HG02678 (cell line): ENCODE measurements around the gene SNX21.
"Not testable (repeated sequence)": the region's sequence is repeated elsewhere in the genome, so short reads cannot be mapped to it uniquely, and the experiment has no call there.

Experiments
- ATAC-seq: cut with Tn5 transposase; IDR thresholded peaks from one replicate; pipeline ENCODE4 v1.9.1; 2021; ENCODE audit warnings: mild to moderate bottlenecking, moderate library complexity; ENCODE audit not compliant: unreplicated experiment

The SNX21 gene

DNA sequence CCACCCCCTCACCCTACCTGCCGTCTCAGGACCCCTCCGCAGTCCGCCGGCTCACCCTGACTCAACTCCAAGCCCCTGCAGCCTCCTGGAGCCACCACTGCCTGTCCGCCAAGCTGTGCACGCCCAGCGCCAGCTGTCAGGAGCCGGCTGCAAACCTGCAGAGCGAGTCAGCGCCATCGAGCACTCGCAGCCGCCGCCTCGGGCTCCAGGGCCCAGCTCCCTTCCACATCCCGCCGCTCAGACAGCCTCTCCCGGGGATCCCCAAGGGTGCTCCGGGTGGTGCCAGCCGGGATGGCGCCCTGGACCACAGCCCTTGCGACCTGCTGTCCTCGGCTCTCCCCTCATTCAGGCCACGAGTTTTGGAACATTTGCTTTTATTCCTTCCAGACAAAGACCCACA is 10.7 kb upstream of the SNX21 start:
- no peak for ATAC-seq

DNA sequence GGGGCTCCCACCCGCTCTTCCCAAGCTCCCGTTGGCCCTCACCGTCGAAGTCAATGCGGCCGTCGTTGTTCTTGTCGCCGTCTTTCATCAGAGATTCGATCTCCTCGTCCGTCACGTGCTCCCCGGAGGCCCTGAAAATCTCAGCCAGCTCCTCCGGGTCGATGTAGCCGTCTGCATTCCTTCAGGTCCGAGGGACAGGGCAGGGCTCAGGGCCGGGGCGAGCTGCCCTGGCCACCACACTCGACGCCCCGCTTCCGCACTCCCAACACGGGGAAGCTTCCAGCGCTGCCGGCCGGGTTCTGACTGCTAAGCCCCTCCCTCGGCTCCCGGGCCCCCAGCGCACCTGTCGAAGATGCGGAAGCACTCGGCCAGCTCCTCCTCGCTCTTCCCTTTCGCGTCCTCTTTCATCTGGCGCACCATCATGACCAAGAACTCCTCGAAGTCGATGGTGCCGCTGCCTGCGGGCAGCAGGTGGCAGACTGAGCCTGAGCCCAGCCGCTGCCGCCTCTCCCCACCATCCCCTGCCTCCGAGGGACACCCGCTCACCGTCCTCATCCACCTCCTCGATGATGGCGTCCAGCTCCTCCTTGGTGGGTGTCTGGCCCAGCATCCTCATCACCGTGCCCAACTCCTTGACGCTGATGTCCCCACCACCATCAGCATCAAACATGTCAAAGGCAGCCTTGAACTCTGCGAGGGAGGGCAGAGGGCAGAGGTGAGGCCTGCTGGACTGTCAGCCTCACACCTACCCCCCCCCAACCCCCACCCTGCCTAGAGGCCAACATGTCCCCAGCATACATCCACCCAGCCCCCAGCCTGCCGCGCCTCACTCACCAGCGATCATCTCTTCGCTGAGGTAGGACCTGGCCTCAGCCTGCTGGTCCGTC is 9.4 kb upstream of the SNX21 start:
- no peak for ATAC-seq

DNA sequence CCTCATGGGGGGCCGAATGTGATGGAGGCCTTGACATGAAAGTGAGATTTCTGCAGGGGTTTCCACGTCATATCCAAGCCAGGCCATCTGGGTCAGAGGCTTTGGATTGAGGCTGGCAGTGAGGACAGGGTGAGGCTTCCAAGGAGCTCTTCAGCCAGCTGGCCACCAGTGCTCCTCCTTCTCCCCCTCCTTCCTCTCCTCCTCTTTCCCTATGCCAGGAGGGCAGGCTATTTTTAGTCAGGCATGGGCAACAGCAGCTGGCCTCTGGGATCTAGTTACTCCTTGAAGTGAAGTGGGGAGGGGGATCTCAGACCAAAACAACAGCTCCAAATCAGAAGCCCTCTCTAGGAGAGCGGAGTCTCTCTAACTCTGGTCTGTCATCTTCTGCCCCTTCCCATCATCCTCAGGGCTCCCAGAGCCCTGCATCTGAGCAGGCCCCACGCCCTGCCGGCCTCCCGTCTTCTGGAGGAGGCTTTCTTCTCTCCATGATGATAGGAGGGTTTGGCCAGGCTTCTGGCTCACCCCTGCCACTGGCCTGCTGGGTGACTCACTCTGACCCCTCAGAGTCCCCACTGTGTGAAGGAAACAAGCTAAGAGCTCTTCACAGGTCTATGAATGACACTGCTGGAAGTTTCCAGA is 7.1 kb upstream of the SNX21 start:
- no peak for ATAC-seq

DNA sequence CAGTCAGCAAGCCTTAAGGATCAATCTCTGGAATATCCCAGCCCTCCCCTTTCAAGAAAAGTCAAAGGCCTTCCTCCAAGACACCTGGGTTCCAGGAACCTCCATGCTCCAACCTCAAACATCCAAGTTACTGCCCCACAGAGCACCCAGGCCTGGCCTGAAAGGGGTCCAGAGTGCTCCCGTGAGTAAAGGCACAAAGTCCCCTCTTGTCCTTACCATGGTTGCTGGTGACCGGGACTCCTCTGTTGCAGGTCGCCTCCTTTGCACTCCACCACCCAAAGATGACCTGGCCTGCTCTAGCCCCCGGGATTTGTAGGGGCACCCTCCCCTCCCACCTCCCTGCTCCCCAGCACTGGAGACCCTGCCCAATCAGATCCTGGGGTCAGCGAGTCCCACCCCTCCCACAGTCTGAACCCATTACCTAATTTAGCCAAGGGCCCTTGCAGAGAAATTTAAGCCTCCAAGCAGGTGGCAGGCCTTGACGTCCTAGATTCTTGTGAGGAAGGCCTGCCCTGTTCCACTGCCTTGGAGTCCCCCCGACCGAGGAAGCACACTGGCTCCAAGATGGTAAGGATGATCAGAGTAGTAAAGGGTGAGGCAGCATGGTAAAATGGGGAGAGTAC is 6.5 kb upstream of the SNX21 start, which contains the start of gene TNNC2:
Gene TNNC2, minus strand, starts transcription at position 283 of the 623 bp plus-strand sequence. Its CDS starts 64 bp downstream, at position 219.
- no peak for ATAC-seq

DNA sequence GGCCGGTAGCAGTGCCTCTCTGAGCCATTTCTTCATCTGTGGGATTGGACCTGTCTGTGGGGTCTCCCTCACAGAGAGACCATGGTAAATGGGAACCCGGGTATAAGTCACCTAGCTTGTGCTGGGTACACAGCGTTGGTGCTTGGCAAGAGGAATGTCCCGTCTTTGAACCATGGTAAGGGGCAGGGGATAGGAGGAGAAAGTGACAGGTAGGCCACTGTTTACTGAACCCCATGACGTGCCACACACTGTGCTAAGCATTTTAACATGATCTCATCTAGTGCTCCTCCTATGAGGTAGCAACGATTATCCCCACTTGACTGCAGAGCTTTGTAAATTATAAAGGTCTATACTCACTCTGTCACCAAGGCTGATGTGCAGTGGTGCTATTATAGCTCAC is 5.9 kb upstream of the SNX21 start:
- no peak for ATAC-seq

DNA sequence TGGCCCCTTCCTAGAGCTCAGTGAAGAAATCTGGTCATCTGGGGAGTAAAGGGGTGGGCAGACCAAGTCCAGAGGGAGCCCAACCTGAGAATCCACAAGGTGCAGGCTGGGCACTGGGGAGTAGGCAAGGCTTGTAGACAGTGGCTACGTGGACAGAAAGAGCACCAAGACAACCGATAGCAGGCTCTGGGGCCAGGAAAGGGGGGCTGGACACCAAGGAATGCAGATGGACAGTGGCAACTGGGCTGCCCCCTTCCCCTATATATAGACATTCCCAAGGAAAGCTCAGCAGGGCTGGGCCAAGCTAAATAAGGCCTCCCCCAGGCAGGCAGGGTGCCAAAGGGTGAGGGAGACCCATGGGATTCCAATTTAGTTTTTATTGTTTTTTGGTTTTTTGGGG is 5.0 kb upstream of the SNX21 start:
- ATAC-seq = no peak

DNA sequence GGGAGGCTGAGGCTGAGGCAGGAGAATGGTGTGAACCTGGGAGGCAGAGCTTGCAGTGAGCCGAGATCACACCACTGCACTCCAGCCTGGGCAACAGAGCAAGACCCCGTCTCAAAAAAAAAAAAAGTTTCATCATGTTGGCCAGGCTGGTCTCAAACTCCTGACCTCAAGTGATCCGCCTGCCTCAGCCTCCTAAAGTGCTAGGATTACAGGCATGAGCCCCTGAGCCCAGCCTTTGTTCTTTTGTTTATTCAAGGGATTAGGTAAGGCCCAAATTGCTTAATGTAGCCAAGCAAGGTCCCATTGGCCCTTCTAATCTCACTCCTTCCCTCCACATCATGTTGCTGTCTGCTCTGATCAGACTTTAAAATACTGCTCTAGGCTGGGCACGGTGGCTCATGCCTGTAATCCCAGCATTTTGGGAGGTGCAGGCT is 3.9 kb upstream of the SNX21 start:
- not testable (repeated sequence) for ATAC-seq

DNA sequence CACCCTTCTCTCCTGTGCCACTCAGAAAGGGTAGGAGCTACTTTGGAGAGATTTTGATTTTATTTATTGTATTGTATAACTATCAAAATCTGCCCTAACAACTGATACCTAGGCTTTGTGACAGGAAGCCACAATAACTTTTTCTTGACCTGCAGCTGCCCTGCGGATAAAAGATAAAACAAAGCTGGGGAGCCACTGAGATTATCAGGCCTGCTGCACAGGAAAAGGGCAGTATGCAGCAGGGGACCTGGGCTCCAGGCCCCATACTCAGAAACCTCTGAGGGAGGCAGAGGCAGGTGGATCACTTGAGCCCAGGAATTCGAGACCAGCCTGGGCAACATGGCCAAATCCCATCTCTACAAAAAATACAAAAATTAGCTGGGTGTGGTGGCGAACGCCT is 980 bp upstream of the SNX21 start:
- no peak for ATAC-seq

DNA sequence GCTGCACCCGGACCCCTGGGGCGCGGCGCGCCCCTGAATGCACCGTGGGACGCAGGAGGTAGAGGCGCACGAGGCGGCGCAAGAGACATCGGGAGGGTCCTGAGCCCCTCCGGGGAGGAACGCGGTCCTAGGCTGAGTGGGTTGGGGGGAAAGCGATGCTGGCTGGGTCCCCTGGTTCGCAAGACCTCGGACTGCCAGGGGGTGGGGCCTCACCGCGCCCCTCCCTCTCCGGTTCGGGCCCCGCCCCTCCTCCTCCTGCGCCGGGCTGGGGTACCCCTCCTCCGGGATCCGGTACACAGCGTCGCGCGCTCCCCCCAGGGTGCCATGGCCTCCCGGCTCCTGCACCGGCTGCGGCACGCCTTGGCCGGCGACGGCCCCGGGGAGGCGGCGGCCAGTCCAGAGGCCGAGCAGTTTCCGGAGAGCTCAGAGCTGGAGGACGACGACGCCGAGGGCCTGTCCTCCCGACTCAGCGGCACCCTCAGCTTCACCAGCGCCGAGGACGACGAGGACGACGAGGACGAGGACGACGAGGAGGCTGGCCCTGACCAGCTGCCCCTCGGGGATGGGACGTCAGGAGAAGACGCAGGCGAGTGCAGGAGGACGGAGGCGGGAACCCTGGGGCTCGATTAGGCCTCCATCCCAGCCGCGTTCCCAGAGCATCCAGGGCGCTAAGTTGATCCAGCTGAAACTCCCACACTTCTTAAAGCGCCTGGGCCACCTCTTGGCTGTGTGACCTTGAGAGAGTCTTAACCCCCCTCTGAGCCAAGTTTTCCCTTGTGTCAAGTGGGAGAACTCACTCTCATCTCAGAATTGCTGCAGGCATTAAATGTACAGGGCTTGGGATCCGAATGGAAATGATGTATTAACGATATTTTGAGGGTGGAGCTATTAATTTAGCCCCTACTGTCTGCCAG is 541 bp downstream of the SNX21 start:
- no peak for ATAC-seq

DNA sequence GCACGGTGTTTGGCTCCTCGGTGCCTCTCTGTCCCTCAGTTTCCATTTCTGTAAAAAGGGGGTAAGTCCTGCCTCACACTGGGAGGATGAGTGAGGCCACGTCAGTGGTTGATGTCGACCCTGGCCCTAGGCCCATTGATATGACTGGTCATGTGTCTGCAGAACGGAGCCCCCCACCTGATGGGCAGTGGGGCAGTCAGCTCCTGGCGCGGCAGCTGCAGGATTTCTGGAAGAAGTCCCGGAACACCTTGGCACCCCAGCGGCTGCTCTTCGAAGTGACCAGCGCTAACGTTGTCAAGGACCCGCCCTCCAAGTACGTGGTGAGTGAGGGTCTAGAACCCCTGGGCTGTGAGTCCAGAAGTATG is 1.2 kb downstream of the SNX21 start:
- ATAC-seq = no peak

DNA sequence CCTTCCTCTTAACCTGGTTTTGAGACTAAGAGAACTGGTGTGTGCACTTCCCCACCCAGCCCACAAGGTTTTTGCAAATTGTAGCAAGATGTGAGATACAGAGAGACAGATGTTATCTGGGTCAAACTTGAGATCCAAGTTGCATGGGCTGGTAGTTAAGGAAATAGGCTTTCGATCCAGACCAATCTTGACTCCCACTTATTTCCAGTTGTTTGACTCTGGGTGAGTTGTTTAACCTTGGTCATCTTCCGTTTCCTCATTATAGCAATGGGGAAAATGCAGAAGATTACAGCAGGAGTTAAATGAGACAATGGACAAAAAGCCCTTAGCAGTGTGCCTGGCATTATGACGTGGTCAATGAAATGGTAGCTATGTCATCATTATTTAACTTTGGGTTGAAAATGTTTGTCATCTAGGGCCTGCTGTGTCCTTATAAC is 1.7 kb downstream of the SNX21 start:
- no peak for ATAC-seq

DNA sequence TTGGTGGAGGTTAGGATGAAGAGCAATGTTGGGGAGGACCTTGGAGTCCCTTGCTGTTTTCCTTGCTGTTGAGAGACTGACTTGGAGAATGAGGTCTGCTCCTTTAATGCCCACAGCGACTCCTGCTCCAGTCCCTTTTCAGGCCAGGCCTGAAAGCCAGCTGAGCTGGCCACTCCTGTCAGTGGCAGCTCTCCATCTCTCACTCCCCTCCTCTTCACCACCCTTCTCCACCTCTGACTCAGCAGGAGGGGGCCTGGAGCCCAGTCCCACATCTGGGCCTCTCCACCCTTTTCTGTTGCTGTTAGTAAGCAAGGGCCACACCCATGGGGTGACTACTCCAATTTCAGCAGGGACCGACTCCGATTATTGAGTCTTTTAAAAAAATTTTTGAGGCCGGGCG is 2.2 kb downstream of the SNX21 start:
- no peak for ATAC-seq

DNA sequence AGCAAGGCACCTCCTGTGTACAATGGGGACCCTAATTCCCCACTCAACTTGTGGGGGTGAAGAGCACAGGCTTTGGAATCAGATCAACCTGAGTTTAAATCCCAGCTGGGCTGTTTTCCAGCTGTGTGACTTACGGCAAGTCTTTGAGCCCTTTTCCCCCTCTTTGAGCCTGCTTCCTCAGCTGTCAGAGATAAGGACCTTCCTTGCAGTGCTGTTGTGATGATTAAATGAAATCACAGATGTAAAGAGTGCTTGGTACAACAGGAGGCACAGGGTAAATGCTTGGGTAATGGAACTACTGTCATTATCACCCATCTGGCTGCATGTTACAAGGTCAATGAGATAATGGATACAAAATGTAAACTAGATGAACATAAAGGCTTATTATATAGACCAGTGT is 3.2 kb downstream of the SNX21 start:
- ATAC-seq = no peak

DNA sequence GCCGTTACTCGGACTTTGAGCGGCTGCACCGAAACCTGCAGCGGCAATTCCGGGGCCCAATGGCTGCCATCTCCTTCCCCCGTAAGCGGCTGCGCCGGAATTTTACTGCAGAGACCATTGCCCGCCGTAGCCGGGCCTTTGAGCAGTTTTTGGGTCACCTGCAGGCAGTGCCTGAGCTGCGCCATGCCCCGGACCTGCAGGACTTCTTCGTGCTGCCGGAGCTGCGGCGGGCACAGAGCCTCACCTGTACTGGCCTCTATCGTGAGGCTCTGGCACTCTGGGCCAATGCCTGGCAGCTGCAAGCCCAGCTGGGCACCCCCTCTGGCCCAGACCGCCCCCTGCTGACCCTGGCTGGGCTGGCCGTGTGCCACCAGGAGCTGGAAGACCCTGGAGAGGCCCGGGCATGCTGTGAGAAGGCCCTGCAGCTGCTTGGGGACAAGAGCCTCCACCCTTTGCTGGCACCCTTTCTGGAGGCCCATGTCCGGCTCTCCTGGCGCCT is 7.2 kb downstream of the SNX21 start:
- no peak for ATAC-seq

DNA sequence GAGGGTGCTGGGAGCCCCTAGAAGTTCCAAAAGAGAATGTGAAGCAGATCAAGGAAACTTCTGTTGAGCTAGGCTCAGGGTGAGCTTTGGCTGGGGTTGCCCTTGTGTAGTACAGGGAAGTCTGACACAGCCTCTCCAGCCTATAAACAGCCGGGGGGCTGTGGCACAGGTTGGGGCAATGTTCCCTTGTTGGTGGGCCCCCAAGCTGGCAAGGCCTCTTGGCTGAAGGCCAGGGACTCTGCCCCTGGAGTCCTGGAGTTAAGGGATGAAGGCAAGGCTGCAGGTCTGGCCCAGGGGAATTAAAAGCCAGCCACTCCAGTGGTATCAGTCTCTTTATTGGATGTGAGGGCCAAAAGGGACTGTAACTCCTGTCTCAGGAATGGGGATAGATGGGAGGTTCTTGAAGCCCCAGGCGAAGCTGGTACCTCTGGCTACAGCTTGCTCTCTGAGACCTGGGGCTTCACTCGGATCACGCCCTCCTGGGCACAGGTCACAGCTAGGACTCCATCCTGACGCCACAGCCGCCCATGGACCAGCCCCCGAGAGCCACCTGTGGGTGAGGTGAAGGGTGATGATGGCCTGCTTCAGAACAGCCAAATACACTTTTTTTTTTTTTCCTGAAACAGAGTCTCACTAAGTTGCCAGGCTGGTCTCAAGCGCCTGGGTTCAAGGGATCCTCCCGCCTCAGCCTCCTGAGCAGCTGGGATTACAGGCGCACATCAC is 8.0 kb downstream of the SNX21 start:
- ATAC-seq = no peak

DNA sequence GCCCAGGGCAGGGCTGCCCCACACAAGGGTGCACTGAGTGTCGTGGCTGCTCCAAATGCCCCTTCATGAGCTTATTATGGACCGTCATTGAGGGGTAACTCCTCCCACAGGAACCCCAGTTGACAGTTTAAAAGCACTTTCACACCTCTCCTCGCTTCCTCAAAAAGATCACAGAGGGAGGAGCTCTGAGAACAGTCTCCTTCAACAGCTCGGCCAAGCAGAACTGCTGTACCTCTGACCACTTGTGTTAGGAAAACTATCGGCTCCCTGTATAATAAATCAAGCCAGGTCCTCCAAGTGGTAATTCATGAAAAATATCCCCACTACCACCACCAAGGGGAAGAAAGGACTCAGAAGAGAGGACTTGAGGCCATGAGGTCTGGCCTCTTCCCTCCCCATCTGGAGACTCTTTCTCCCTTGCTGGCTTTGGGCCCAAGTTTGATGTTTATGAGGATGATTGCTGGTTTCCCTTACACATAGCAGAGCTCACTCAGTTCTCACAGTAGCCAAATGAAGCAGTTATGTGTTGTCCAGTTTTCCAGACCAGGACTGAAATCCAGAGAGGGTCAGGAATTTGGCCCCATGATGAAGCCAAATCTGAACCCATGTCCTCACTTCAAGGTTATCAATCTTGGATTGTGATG is 8.7 kb downstream of the SNX21 start:
- ATAC-seq = peak; percentile 57

DNA sequence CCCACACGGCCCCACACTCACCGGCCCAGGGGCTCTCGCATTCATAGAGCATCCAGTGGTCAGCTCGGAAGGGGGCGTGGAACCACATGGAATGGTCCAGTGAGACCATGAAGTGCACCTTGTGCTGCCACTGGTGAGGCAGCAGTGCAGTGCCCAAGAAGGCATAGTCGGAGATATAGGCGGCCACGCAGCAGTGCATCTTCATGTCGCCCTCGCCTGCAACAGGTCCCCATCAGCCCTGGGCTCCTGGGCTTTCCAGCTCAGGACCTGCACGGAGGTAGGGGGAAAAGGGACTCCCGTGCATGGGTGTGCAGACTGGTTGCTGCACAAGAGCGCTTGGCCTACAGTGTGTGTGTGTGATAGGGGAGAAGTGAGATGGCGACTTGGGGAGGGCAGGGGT is 9.9 kb downstream of the SNX21 start:
- no peak for ATAC-seq

DNA sequence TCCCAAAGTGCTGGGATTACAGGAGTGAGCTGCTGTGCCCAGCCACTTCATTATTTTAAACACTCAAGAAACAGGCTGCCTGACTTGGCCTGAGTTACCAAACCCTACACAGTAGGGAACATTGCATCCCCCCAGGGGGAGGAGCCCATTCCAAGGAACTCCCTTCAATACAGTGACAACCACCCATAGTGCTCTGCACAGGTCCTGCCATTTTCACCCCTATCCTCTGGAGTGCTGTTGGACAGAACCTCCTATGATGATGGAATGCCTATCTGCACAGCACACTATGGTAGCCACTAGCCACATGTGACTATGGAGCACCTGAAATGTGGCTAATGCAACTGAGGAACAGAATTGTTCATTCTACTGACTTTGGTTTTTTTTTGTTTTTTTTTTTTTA is 11.9 kb downstream of the SNX21 start:
- ATAC-seq = no peak

DNA sequence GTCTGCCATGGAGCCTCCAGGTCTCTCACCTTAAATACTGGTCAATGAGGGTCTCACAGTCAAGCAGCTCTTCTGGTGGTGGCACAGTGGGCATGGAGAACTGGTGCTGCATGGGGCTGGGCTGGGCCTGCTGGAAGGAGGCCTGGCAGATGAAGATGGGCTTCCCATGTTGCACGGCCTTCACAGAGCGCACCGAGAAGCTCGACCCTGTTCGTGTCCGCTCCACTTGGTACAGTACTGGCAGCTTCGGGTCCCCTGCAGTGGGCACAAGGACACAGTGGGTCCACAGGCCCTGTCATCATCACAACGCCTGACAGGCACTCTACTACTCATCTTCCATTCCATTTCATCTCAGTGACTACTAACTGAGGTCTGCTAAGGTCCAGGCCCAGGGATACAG is 14.8 kb downstream of the SNX21 start:
- no peak for ATAC-seq
